ENCODE measurements around the gene DRC1.
A peak's percentile ranks its signal among the peaks of the same experiment; 100 is the strongest.

DRC1 gene

GRCh38 chr2:26492749-26493515 lies 91.2 kb downstream of the DRC1 start:
- no peak for DNase-seq (ENCODE audit: low read depth in 2 of 2)

- no peak for DNase-seq (ENCODE audit: low read depth in 2 of 2)
Measured at GRCh38 chr2:26493566-26493965, 91.8 kb downstream of the DRC1 start.

GRCh38 chr2:26494199-26494598 lies 92.5 kb downstream of the DRC1 start:
- no peak for DNase-seq (ENCODE audit: low read depth in 2 of 2)

GRCh38 chr2:26494891-26495290 lies 93.2 kb downstream of the DRC1 start:
- DNase-seq (ENCODE audit: low read depth in 2 of 2) = no peak

- DNase-seq (ENCODE audit: low read depth in 2 of 2) = no peak
Measured at GRCh38 chr2:26495705-26496297, 94.1 kb downstream of the DRC1 start.

GRCh38 chr2:26500406-26500805 lies 98.7 kb downstream of the DRC1 start:
- no peak for DNase-seq (ENCODE audit: low read depth in 2 of 2)

GRCh38 chr2:26503231-26503880 lies 101.6 kb downstream of the DRC1 start:
- DNase-seq (ENCODE audit: low read depth in 2 of 2) = peak; percentile 76 to 85

GRCh38 chr2:26504002-26504401 lies 102.3 kb downstream of the DRC1 start:
- no peak for DNase-seq (ENCODE audit: low read depth in 2 of 2)

GRCh38 chr2:26506279-26506678 lies 104.6 kb downstream of the DRC1 start:
- no peak for DNase-seq (ENCODE audit: low read depth in 2 of 2)

Measured in stimulated activated CD4-positive, alpha-beta T cell treated with anti-CD3 and anti-CD28 coated beads, Interleukin-15, amount 100 ng/mL, for 48 hours (primary cell).